Activated T-cell treated with anti-CD3 and anti-CD28 coated beads for 48 hours (primary cell): ENCODE results near the gene ACR.

ENCODE experiments used
- DNase-seq: peaks from one replicate; pipeline ENCODE4 v3.0.0-alpha.2; 2020; ENCODE audit warnings: low read depth

The ACR gene

GRCh38 chr22:50737728-50738648 lies at the start of gene ACR:
ACR (plus strand) TSS chr22:50738204; CDS start chr22:50738236, 32 bp downstream.
- DNase-seq, result no peak

- no peak for DNase-seq
Measured at GRCh38 chr22:50688448-50688847, 49.6 kb upstream of the ACR start.

GRCh38 chr22:50691521-50691920 lies 46.5 kb upstream of the ACR start:
- DNase-seq, result no peak

- DNase-seq, result no peak
Measured at GRCh38 chr22:50693462-50693861, 44.5 kb upstream of the ACR start.

- DNase-seq, result no peak
Measured at GRCh38 chr22:50694099-50694605, 43.9 kb upstream of the ACR start.

- DNase-seq, result no peak
Measured at GRCh38 chr22:50694766-50695420, 43.1 kb upstream of the ACR start.

GRCh38 chr22:50695421-50696250 lies 42.4 kb upstream of the ACR start:
- no peak for DNase-seq

- no peak for DNase-seq
Measured at GRCh38 chr22:50696251-50696798, 41.7 kb upstream of the ACR start.

GRCh38 chr22:50696799-50697561 lies 41.0 kb upstream of the ACR start:
- DNase-seq, result no peak

- no peak for DNase-seq
Measured at GRCh38 chr22:50697667-50698506, 40.1 kb upstream of the ACR start.

GRCh38 chr22:50698546-50698945 lies 39.5 kb upstream of the ACR start:
- DNase-seq, result no peak

- DNase-seq, result no peak
Measured at GRCh38 chr22:50699001-50699755, 38.8 kb upstream of the ACR start.

- no peak for DNase-seq
Measured at GRCh38 chr22:50699756-50700386, 38.1 kb upstream of the ACR start.

- DNase-seq, result no peak
Measured at GRCh38 chr22:50700387-50701075, 37.5 kb upstream of the ACR start.

- no peak for DNase-seq
Measured at GRCh38 chr22:50701076-50701419, 37.0 kb upstream of the ACR start.

- DNase-seq, result no peak
Measured at GRCh38 chr22:50701428-50702154, 36.4 kb upstream of the ACR start.

GRCh38 chr22:50702261-50702671 lies 35.7 kb upstream of the ACR start:
- no peak for DNase-seq
